NCI-H2171 treated with DMSO at 0.1 percent for 48 hours (cell line): ENCODE results near the gene SERPINH1.
"Not testable (repeated sequence)": the region's sequence is repeated elsewhere in the genome, so short reads cannot be mapped to it uniquely, and the experiment has no call there.

Experiments used
- DNase-seq: peaks from one replicate; lab custom pipeline; 2025; lab: John Stamatoyannopoulos, UW

SERPINH1 gene

DNA sequence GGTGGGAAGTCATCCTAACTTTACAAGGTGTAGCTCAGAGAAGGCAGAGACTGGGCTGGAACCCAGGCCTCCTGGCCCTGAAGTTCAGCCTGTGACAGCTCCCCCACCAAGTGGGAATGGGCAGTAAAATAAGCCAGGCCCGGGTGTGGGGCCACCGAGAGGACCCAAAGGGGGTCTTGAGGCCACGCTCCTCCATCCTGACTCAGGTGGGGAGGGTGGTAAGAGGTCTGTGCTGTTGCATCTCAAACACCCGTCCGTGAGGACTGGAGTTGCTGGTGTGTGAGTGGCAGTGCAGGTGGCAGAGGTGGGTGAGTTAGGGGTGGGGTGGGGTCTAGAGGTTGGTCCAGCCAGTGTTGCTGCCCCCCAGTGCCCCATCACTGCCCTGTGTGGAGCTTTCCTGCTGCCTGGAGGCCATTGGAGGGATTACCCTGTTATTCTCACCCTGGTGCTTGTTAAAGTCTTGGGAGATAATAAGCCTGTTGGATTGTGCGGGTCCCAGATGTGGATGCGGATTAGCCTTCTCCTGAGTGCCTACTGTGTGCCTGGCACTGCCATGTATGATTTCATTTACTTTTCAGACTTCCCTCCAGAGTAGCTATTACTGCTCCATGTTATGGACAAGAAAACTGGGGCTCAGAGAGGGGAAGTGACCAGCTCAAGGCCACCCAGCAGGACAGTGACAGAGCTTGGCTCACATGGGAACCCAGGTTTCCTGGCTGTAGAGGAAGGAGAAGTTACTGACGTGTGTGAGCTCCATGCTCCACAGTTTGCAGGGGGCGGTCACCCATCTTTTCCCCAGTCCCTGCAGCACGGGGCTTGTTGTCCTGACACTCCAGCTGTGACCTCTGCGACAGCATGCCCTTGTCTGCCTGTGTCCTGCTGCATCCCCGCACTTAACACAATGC lies 12.9 kb downstream of the SERPINH1 start:
- DNase-seq = no peak

DNA sequence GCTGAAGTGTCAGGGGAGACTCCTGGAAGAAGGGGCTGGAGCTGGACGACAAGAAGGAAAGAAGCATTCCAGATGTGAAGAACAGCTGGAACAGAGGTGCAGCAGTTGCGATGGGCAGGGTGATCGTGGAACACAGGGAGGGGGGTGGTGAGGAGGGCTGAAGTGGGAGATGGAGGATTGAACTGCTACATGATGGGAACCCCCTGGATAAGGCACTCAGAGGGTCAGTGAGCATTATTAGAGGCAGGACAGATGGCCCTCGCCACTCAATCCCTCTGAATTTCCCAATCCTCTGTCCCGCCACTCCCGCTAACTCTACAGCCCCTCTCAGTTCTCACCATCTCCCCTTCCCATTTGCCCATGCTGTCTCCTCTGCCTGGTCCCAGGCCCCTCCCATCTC lies 14.0 kb downstream of the SERPINH1 start:
- no peak for DNase-seq

DNA sequence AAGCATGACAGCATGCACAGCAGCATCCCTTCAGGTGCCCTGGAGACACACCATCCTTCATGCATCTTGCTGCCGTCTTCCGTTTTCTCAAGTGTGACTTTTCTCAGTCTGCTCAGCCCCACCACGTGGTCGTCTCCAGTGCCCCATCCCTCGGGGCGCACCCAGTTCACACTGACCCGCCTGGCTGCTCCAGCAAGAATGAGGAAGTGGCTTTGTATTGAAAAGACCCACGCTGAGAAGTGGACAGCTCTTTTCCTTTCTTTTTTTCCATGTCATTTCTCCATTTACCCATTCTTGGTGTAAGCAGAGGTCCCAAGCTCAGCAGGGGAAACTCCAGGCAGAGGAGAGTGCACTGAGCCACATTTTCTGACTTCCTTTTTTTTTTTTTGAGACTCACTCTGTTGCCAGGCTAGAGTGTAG lies 14.5 kb downstream of the SERPINH1 start:
- no peak for DNase-seq

DNA sequence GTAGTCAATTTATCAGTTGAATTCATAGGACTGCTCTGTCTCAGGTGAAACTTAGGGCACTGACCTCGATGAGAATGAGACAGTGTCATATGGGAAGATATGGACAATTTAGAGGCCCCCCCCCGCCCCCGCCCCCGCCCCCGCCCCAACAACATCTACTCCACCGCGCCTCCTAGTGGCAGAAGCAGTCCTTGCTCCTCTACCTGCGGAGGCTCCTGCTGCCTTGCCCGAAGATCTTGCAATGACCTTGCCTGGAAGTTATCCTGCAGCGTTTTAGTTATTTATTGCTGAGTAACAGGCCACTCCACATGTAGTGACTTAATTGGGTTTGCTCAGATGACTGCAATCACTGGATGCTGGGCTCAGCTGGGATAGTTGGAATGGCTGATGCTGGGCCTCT lies 15.2 kb downstream of the SERPINH1 start:
- no peak for DNase-seq

DNA sequence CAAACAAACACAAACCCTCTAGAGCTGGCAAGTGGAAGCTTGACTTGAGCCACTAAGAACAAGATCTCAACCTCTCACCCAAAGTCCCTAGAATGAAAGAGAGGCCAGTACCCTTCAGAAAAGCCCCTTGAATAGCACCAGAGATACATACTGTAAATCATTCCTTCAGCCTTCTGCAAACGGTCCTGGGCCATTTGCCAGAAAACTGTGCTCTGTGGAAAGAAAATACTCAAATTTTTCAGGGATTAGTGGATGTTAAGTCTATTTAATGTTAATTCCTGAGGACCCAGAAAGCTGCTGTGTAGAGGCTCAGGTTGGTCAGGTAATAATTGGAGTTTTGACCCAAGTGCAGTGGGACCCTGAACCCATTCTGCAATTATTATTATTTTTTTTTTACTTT lies 16.9 kb downstream of the SERPINH1 start:
- no peak for DNase-seq

DNA sequence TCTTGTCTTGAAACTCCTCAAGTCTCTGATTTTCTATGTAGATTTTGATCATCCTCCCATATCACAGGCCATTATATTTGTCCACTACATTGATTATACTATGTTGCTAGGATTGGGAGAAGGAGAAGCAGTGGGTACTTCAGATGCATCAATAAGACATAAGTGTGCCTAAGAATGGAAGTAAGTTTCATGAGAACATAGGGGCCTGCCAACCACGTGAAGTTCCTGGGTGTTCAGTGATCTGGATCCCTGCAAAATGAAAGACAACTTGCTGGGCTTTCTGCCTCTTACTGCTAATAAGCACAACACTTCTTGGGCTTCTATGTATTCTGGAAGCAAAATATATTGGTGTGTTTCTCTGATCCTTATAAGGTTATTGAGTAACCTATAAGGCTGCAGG lies 17.8 kb downstream of the SERPINH1 start:
- no peak for DNase-seq

DNA sequence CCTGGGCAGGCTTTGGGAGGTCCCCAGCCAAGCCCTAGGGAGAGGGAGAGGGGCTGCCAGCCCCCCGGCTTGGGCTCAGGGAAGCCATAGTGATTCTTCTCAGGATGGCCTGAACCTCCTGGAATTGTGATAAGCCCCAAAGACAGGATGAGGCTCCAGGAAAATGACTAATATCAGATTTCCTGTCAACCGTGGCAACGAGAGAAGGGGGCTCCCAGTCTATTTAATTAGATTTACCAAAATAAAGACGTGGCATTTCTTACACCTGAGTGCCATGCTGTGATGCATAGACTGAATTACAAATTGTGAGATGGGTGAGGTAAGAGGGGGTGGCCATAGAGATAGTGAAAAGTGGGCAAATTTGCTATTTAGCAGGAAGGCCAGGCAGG lies 20.4 kb downstream of the SERPINH1 start:
- no peak for DNase-seq

DNA sequence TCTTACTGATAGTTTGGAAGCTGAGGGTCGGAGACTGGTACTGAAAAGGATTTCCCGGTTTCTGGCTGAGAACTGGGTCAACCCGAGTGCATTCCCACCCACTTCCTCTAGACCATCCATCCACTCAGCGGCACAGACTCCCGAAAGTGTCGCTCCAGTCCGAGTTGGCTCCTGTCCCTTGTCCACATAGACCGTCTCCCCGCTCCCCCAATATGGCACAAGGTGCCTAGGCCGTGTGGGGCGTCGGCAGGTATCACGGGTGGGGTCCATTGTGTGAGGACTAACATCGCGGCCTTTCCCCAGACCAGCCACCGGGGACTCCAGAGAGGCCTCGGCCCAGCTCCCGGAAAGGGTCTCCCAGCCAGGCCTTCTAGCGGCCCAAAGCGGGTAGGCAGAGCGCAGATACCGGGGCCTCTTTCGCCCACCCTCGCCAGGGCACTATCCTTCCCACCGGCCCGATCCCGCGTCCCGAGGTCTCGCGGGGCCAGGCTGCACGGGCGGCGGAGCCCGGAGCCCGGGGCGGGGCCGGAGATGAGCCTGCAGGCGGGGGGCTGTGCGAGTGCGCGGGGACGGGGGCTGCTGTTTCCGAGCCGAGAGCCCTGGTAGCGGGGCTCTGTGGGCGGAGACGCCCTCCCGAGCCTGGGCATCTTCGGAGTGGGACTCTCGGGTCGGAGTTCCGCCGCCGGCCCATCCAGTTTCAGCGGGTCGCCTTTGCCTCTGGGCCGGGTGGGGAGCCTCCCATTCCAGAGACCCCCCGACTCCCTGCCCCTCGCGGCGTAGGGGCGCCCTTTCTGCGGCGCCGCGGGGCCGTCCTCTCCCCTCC lies 21.1 kb downstream of the SERPINH1 start:
- DNase-seq = peak; percentile 36

DNA sequence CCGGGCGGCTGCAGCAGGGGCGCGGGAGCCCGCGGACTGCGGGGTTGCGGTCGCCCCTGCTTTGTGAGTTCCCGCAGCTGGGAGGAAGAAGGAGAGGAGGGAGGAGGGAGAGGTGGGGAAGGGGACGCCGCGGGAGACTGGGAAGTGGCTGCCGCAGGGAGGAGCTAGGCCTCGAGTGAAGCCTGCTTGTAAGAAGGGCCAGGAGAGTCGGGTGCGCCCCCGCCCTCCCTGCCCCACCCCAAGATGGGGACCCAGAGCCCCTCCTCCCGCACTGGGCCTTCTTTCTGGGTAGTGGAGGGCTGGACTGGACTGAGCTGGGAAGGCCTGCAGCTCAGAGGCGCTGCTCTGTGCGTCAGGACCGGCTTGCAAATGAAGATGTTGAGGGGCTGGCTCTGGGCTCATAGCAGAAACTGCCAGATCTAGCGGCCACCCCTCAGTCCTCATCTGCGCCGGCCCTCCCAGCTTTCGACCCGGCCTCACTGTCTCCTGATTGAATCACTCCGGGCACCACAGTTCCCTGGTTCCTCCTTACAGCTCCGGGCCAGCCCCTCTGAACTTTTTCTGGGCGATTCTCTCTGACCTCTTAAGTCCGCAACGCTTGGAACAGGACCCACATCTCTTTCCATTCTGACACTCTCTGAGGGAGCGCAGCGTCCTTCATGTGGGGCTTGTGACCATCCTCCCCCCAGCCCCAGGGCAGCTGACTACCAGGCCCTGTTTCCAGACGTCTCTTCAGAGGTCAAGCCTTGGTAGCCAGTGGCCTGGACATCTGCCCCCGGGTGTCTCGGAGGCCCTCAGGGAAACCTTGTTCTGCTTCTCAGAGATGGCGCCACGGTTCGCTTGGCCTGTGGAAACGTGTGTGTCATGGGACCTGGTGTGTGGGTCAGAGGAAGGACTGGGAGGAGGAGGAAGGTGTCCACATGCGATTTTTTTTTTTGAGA lies 21.9 kb downstream of the SERPINH1 start:
- DNase-seq = peak; percentile 38

DNA sequence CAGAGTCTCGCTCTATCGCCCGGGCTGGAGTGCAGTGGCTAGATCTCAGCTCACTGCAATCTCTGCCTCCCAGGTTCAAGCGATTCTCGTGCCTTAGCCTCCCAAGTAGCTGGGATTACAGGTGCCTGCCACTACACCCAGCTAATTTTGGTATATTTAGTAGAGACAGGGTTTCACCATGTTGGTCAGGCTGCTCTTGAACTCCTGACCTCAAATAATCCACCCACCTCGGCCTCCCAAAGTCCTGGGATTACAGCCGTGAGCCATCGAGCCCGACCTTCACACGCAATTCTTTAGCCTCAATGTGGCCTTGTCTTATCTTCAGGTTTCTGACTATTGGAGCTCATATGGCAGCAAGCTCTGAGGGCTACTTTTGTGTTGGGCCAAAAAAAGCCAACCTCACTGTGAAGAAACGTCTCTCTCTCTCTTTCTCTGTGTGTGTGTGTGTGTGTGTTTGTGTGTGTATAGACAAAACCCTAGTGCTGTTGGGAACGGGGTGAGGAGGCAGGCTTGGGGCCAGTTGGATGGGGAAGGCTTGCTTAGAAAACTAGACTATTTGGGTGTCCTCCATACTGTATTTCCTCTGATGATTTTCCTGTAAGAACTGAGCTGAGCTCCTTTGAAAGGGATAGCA lies 22.7 kb downstream of the SERPINH1 start:
- DNase-seq = not testable (repeated sequence)

DNA sequence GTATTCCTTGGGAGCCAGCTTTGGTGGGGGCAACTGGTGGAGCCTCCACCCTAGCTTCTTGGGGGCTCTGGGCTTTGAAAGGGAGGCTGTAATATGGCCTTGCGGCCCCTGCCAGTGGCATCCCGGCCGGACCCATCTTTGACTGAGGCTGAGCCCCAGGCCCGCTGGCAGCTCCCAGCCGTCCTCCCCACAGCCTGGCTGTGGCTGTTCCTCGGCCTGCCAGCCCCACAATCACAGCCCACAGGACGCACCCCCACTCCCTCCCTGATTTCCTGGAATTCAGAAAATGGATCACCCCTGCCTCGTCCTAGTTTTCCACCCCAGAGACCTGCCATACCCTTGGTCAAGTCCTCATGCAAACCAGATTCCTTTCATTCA lies 23.2 kb downstream of the SERPINH1 start:
- no peak for DNase-seq

DNA sequence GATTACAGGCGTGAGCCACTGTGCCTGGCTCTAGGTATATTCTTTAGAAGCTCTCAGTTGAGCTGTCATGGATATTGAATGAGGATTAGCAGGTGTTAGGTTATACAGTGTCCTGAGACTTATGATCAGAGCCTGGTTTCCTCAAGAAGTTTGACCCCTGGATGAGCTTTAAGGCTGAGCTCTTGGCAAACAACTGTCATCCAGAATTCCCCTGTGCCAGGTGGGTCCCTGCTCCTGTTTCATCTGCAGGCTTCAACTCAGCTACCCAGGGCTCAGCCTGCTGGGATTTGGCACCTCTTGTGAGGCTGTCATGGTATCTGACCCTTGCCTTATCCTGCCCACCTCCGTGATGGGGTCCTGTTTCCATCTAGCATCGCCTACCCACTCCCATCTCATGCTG lies 24.3 kb downstream of the SERPINH1 start:
- no peak for DNase-seq

DNA sequence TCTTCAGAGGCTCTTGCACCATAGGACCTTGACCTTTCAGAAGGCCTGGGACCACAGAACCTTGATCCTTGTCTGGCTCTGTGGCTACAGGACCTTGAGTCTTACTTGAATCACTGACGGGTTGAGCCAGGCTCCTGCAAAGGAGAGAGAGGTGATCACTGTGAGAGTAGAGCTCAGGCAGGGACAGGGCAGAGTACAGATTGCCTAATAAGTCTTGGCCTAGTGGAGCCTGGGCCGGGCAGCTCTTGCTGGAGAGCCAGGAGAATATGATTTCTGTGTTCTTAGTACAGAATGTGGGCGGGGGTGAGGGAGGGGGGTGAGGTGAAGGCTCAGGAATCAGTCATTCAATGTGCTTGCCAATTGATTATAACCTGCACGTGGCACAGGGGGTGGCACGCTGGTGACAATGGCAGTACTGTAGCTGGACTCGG lies 26.0 kb downstream of the SERPINH1 start:
- no peak for DNase-seq

DNA sequence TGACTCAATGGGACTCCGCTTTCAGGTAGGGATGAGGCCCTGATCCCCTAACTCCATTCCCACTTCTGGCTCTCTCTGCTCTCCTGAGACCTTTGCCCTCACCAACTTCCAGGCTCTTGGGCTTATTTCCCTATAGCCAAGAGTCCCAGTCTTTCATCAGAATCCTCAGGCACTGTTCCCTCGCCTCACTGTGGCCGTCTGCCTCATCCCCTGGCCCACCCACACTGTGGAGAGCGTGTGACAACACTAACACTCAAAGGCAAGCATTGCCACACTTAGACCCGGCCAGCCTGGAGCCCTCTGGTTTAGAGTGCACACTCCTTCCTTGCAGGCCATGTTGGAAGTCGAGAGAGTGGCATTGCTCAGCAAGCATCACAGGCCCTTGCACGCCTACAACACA lies 27.0 kb downstream of the SERPINH1 start:
- no peak for DNase-seq

DNA sequence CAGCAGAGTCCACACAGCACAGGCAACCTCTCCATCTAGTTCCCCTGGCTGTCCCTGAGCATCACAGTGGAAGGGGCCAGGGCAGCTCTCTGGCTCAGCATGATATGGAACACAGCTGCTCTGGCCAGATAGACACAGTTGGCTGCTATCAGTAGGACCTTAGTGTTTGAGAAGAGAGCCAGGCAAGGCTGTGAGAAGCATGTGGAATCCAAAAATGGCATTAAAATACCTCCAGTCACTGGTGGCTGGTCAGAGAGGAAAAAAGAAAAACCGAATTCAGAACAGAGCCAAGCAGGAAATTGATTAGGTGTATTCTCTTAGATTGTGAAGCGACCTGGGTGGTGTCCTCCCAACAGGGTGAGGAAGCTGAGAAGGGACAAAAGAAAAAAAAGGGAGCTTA lies 27.9 kb downstream of the SERPINH1 start:
- no peak for DNase-seq

DNA sequence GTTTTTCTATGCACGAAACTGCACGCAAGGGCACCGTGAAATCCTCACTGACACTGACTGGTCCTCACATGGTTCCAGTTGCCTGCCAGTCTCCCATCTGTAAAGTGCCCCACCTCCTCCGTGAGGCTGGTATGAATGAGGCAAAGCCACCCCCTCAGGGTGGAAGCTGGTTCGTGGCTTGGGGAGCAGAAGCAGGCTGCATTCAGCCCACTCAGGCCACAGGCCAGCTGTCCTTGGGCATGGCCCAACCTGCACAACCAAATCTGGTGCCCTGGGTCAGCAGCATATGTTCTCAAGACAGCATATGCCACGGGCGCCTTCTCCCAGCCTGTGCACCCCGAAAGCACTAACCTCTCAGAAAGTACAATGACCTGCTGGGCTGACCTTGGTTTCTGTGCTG lies 29.3 kb downstream of the SERPINH1 start:
- no peak for DNase-seq

DNA sequence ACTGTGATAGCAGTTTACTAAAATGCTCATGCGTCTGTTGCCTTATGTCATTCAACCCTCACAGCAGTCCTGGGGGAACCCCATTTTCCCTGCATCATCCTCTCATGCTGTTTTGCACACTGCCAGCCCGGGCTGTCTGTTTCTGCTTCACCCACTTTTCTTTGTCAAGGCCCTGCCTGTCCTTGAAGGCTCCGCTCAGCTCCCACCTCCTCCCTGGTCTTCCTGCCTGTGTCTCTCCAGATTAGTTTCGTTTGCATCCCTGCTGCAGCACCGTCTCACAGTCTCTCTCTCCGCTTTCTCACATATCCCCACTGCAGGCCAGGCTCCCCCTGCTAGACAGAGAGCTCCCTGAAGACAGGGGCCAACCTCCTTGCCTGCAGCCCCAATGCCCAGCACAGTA lies 29.9 kb downstream of the SERPINH1 start:
- no peak for DNase-seq

DNA sequence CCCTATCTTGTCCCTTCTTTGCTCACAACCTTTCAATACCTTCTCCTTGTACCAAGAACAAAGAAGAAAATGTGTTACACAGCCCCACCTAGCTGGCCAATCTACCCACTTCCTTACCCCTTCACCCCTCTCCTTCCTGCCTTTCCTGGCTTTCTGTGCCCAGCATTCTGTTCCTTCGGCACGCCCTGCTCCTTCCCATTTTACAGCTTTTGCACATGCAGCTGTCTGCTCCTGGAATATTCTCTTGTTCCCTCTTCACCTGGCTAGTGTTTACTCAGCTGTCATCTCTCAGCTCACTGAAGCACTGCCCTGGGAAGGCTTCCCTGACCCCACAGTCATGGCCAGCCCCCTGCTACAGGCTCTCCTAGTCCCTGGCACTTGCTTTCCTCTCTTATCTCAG lies 30.7 kb downstream of the SERPINH1 start:
- DNase-seq = no peak

DNA sequence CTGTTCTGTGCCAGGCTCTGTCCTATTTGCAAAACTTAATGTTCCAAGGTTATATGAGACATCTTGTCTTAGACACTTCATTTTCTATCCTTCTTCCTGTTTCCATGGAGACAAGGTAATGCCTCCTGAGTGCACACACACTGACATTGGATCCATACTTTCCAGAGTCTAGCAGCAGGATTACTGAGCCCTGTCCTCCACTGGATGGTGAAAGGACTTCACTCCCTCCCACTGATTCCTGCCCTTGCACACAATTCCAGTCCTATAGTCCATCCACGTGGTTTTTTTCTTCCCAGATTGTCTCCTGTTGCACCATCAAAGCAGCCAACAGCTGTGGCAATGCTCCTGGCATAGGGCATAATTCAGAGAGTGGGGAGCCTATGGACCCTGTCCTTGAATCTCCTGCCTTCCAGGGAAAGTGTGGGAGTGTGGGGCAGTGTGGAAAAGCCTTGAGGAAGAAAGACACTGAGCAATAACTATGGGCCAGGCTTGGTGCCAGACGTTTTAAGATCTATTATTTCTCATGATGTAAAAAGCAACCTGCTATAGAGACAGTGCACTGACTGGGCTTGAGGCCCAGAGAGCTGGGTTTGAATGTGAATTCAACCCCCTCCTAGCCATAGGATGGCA lies 31.3 kb downstream of the SERPINH1 start:
- DNase-seq = peak; percentile 12

DNA sequence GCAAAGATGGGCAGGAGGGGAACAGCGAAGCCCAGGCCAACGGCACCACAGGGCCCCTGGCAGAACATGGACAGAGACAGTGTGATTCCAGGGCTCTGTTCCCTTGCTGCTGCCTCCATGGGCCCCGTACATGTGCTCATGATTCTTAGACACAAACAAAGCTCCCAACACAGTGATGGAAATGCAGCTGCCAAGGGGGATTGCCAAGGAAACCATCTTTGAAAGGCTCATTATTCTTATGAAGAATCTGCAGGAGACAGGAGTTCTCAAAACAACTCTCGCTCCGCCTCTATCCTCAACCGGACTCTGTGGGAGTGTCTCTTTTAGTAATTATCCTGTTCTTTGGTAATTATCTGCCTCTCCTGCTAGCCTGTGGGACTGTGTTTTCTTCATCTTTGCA lies 32.2 kb downstream of the SERPINH1 start:
- no peak for DNase-seq

DNA sequence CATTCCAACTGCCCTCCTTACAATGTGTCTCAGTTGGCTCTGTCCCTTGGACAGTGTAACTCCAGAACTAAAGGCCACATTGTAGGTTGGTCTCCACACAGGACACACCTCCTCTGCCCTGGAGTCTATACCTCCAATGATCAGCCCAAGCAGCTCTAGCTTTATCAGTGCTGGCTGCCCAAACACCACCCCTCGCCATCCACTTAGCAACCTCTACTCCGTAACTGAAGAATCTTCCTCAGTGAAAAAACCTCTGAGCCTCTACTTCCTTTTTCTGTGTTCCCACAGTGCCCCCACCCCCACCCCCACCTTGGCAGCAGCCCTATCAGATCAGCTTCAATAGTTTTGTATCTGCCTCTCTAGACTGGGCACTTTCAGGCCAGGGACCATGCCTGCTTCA lies 33.4 kb downstream of the SERPINH1 start:
- no peak for DNase-seq
